Activated T-cell treated with anti-CD3 and anti-CD28 coated beads, Interleukin-2, amount 50 U/mL, for 24 hours (primary cell): ENCODE data around the gene C5orf58.
"Not testable (repeated sequence)": the region's sequence is repeated elsewhere in the genome, so short reads cannot be mapped to it uniquely, and the experiment has no call there.

Source experiments
- DNase-seq: peaks from one replicate; pipeline ENCODE4 v3.0.0-alpha.2; 2020
- H3K27ac Mint-ChIP-seq: 2 replicates; pipeline ENCODE4 v1.8.0; 2020; ENCODE audit warnings: mild to moderate bottlenecking, mixed read lengths
- H3K27me3 Mint-ChIP-seq: 2 replicates; pipeline ENCODE4 v1.8.0; 2020; ENCODE audit warnings: mixed read lengths
- H3K36me3 Mint-ChIP-seq: 2 replicates; pipeline ENCODE4 v1.8.0; 2020; ENCODE audit warnings: low read depth, mixed read lengths
- H3K4me1 Mint-ChIP-seq: 2 replicates; pipeline ENCODE4 v1.8.0; 2020; ENCODE audit warnings: low read depth, mixed read lengths
- H3K4me3 Mint-ChIP-seq: 2 replicates; pipeline ENCODE4 v1.8.0; 2020; ENCODE audit warnings: mild to moderate bottlenecking, moderate library complexity, mixed read lengths
- H3K9me3 Mint-ChIP-seq: 2 replicates; pipeline ENCODE4 v1.8.0; 2020; ENCODE audit warnings: mixed read lengths

C5orf58 gene

DNA sequence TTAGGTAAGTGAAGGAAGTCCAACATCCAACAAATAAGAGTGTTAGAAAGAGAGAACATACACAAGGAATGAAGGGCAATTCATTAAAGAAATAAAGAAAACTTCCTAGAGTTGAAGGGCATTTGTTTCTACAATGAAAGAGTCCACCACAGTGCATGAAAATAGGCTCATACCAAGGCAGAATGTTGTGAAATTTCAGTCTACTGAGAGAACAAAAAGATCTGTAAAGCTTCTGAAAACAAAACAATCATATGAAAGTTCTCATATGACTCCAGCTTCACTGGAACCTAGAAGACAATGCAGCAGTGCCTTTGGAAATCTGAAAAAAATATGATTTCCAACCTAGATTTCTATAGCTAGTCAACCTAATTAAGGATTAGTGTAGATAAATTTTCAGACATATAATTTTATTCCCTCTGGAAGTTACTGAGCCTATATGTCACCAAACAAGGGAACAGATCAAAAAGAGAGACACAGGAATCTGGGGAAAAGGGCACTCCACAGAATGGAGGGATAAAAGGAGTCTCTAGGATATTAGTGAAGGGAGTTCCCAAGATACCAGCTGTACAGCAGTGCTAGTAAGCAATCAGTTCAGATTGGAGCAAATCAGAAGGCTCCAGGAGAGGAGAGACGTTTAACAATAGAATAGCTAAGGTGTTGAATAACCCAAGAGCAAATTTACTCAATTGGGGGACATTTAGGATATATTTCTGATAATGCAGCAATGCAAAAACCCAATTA is 5.8 kb downstream of the C5orf58 start:
- H3K4me3 Mint-ChIP-seq, result no peak overlapping the region
- peaks cover 5% of the 10 kb centered on the region for H3K36me3 Mint-ChIP-seq
- H3K27ac Mint-ChIP-seq, result no peak overlapping the region
- H3K9me3 Mint-ChIP-seq, result no peaks in the 10 kb centered on the region
- DNase-seq, result no peak
- H3K27me3 Mint-ChIP-seq, result no peaks in the 10 kb centered on the region
- H3K4me1 Mint-ChIP-seq, result peaks cover 10% of the 10 kb centered on the region

DNA sequence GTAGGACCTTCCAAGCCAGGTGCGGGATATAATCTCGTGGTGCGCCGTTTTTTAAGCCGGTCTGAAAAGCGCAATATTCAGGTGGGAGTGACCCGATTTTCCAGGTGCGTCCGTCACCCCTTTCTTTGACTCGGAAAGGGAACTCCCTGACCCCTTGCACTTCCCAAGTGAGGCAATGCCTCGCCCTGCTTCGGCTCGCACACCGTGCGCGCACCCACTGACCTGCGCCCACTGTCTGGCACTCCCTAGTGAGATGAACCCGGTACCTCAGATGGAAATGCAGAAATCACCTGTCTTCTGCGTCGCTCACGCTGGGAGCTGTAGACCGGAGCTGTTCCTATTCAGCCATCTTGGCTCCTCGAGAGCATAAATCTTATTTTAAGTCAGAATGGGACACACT is 12.7 kb downstream of the C5orf58 start:
- H3K27ac Mint-ChIP-seq, DNase-seq: not testable (repeated sequence)
- H3K9me3 Mint-ChIP-seq, result peaks cover 12% of the 10 kb centered on the region

DNA sequence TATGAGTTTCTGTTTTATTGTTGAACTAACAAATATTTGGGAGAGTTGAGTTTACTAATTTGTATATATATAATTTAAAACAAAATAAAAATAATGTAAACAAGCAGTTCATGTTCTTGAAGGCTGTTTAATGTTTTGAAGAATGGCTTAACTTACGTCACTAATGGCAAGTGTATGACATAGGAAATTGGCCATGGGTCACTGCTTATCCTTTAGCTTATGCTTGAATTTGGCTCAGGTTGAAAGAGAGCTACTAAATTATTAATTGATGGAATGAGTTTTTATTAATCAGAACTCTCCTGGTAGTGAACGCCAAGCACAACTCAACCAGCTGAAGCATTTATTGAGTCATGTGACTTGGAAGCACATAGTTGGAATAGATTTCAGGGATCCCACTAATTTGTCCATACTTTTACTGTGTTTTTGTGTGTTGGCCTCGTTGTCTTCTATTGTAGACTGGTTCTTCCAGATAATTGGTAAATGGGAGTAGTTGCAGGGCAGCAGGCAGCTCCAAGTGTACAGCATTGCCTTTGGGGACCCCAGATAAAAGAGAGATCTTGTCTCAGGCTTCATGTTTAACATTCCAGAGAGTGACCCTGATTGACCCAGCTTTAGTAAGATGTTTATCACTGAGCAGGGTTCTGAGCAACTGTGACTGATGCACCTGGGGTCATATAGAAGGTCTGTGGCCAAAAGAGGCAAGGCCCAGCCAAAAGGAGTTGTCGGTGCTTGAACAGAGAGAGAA is 13.5 kb downstream of the C5orf58 start:
- DNase-seq, result no peak
- H3K36me3 Mint-ChIP-seq, result peaks cover 62% of the 10 kb centered on the region
- no peak overlapping the region for H3K4me3 Mint-ChIP-seq
- no peaks in the 10 kb centered on the region for H3K27me3 Mint-ChIP-seq
- H3K4me1 Mint-ChIP-seq, result peaks cover 28% of the 10 kb centered on the region
- no peak overlapping the region for H3K27ac Mint-ChIP-seq
- H3K9me3 Mint-ChIP-seq, result peaks cover 12% of the 10 kb centered on the region

More for the DNA sequence above, 12.7 kb downstream of the C5orf58 start:
- Mint-ChIP-seq H3K36me3 (peaks cover 54% of the 10 kb centered on the region), H3K4me1 (peaks cover 20% of the 10 kb centered on the region)
- H3K4me3 Mint-ChIP-seq, H3K27me3 Mint-ChIP-seq: not testable (repeated sequence)

DNA sequence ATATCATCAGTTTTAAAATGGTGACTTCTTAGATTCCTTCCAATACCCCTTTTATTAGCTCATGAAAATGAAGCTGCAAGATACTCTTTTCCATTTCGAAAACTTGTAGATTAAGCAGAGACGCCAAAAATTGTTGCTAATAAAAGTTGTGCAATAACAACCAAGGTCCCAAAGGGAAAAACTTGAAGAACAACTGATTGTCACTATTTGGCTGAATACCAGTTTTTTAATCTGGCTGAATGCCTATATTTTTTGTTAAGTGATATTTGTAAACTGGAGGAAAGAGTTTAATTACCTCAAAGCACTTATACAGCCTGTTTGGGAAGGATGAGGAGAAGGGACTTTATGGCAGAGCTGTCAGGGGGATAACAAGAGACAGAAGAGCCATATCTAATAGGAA is 14.6 kb downstream of the C5orf58 start:
- Mint-ChIP-seq H3K27me3 (no peaks in the 10 kb centered on the region), H3K9me3 (peaks cover 12% of the 10 kb centered on the region), H3K4me3 (no peak overlapping the region), H3K36me3 (peaks cover 73% of the 10 kb centered on the region), H3K27ac (peak overlapping the region; percentile 24), H3K4me1 (peaks cover 38% of the 10 kb centered on the region)
- no peak for DNase-seq

DNA sequence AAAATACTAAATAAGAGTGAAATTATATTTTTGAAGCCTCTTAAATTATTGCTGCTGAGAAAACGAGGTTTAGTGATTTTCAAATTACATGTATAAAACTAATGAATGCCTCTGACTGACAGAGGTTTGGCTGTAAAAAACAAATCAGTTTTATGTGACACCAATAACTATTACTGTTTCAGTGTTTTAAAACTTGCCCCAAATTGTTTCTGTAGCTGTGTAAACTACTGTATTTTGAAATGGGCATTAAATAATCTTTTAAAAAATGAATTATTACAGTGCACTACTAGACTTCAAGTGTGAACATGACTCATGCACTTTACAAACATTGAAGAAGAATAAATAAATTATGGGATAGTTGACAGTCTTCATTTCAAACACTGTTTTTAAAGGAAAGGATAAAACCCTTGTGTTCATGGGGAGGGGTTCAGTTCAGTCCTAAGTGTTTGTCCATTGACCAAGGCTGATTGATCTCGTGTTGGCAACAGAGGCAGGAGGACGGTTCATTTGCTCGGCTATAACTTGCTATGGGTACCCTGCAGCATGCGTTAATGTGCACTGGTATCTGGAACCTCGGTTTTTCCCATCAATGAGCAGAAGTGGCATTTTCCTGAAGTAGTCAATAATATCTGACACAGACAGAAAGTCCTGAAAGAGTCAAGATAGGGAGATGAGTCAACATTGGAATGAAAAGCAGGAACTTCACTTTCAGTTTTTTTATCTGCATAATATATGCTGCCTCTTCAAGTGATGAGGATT is 15.6 kb downstream of the C5orf58 start:
- peaks cover 83% of the 10 kb centered on the region for H3K36me3 Mint-ChIP-seq
- H3K27me3 Mint-ChIP-seq, result no peaks in the 10 kb centered on the region
- no peak for DNase-seq
- H3K27ac Mint-ChIP-seq, result peak overlapping the region; percentile 86
- peaks cover 12% of the 10 kb centered on the region for H3K9me3 Mint-ChIP-seq
- H3K4me1 Mint-ChIP-seq, result peaks cover 47% of the 10 kb centered on the region
- H3K4me3 Mint-ChIP-seq, result no peak overlapping the region

DNA sequence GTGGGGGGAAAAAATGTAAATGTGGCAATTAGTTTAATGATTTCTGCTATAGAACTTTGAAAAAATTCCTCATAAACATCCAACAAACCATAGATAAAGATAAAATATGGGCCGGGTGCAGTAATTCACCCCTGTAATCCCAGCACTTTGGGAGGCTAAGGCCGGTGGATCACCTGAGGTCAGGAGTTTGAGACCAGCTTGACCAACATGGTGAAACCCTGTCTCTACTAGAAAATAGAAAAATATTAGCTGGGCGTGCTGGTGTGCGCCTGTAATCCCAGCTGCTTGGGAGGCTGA is 16.1 kb downstream of the C5orf58 start:
- DNase-seq, H3K4me3 Mint-ChIP-seq, H3K27me3 Mint-ChIP-seq: not testable (repeated sequence)
- Mint-ChIP-seq H3K36me3 (peaks cover 88% of the 10 kb centered on the region), H3K27ac (peak overlapping the region; percentile 86), H3K9me3 (peaks cover 12% of the 10 kb centered on the region), H3K4me1 (peaks cover 52% of the 10 kb centered on the region)

DNA sequence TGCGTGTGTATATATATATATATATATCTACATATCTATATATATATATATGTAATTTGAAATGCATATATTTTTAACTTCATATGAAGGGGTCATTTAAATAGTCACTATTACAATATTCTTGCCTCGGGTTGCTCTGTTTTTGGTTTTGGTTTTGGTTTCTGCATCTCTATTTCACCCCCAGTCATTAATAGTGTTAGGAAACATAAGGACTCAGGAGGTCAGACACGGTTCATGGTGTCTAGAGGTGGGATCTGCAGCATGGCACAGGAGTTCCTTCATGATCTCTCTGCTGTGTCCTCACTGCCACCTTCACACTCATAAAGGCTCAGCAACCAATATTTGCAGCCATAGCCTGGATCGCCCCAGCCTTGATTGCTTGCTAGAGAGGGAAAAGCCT is 16.6 kb downstream of the C5orf58 start:
- Mint-ChIP-seq H3K4me3 (no peak overlapping the region), H3K27ac (peak overlapping the region; percentile 48), H3K36me3 (peaks cover 93% of the 10 kb centered on the region), H3K4me1 (peaks cover 57% of the 10 kb centered on the region), H3K27me3 (no peaks in the 10 kb centered on the region), H3K9me3 (peaks cover 12% of the 10 kb centered on the region)
- no peak for DNase-seq

DNA sequence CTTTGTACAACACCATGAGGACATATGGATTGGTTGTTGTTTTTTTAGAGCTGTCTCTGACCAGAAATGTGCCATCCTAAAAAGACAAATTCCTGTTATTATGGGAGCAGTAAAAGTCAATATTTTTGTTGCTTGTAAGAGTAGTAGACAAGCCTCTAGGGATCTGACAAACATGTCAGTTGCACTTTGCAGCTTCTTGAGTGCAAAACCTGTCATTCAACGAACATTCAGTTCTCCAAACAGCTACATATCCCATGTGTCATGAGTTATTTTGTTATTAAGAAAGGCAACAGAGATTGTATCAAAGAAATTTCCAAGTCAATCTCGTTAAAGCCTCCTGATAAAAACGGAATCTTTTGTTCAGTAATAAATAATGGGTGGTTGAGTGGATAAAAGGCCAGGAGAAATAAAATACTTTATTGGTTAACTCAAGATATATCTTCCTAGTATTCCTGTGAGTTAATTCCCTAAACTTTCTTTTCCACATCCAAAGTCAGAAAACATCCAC is 18.1 kb downstream of the C5orf58 start:
- peaks cover 7% of the 10 kb centered on the region for H3K9me3 Mint-ChIP-seq
- no peaks in the 10 kb centered on the region for H3K27me3 Mint-ChIP-seq
- H3K36me3 Mint-ChIP-seq, result peaks cover 98% of the 10 kb centered on the region
- H3K4me1 Mint-ChIP-seq, result peaks cover 70% of the 10 kb centered on the region
- DNase-seq, result no peak
- H3K4me3 Mint-ChIP-seq, result no peak overlapping the region
- peak overlapping the region; percentile 53 for H3K27ac Mint-ChIP-seq

DNA sequence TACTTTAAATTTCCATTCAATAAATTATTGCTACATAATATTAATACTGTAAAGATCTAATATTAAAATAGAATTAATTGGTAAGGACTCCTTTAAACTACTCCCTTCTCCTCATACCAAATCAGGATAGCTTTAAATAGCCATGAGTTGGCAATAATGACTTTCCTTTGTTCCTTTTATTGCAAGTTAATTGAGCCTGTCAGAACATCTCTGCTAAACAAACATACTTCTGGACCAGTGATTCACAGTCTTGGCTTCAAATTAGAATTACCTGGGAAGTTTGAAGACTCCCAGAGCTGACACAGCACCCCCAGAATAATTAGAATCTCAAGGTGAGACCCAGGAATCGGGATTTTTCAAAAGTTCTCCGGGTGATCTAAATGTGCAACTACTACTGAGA is 18.7 kb downstream of the C5orf58 start:
- Mint-ChIP-seq H3K9me3 (peaks cover 2% of the 10 kb centered on the region), H3K4me3 (no peak overlapping the region), H3K4me1 (peaks cover 72% of the 10 kb centered on the region), H3K36me3 (peaks cover 98% of the 10 kb centered on the region), H3K27ac (peak overlapping the region; percentile 82), H3K27me3 (no peaks in the 10 kb centered on the region)
- DNase-seq, result no peak

DNA sequence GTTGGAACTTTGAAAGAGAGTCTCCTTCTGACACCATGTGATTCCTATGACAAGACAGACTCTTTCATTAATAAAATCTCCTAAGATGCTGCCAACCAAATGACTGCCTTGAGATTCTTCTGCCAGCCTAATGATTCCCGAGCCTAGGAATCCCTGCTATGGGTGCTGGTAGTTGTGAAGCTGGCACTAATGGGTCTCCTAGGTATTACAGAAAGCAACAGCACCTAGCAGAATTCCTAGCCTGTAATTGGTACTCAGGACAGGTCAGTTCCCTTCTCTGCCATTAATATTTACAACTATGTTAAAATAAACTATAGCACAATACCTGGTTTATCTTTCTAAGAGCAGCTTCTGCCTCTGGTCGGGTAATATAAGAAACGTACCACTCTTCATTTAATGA is 19.3 kb downstream of the C5orf58 start:
- H3K4me1 Mint-ChIP-seq, result peaks cover 74% of the 10 kb centered on the region
- no peaks in the 10 kb centered on the region for H3K27me3 Mint-ChIP-seq
- H3K9me3 Mint-ChIP-seq, result no peaks in the 10 kb centered on the region
- peaks cover 98% of the 10 kb centered on the region for H3K36me3 Mint-ChIP-seq
- peak overlapping the region; percentile 82 for H3K27ac Mint-ChIP-seq
- no peak for DNase-seq
- H3K4me3 Mint-ChIP-seq, result no peak overlapping the region

DNA sequence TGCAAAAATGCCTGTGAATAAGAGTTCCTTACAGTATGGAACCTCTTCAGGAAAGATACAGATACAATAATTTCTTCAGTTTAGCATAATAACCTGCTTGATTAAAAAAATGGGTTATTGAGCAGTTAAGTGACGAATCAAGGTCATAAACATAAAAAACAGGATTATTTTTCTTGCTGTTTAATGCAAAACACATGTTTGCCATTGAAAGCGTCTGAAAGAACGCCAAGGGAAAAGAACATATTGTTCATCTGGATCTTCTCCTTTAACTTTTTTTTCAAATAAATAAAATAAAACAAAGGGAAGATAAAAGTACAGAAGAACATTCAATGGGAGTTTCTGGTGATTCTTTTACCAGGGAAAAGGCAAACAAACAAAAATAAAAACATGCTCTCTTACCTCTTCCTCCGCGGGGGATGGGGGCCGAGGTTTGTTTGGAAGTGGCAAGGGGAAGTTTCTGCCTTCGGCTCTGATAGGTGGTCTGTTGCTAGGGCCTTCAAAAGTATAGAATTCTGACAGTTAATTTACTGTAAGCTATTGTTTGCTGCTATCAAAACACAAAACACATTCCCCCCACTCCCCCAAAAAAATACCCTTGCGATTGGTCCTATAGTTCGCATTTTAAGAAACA is 20.1 kb downstream of the C5orf58 start:
- H3K4me1 Mint-ChIP-seq, result peaks cover 75% of the 10 kb centered on the region
- no peaks in the 10 kb centered on the region for H3K9me3 Mint-ChIP-seq
- H3K4me3 Mint-ChIP-seq, result no peak overlapping the region
- DNase-seq, result no peak
- peaks cover 98% of the 10 kb centered on the region for H3K36me3 Mint-ChIP-seq
- no peaks in the 10 kb centered on the region for H3K27me3 Mint-ChIP-seq
- H3K27ac Mint-ChIP-seq, result peak overlapping the region; percentile 82

DNA sequence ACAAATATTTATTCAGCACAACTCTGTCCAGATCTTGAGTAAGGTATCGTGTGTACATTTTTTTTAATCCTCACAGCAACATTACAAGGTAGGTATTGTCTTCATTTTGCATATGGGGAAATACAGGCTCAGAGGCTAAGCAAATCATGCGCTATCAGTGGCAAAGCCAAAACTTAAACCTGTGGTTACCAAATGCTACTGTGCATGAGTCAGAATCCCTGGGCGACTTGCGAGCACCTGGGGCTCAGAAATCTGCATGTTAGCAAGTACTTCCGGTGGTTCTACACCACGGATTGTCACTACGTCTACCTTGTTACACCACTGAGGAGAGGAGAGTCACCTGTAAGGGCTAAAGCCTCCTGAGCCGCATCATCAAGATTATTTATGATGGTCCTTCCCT is 21.3 kb downstream of the C5orf58 start:
- Mint-ChIP-seq H3K4me1 (peaks cover 74% of the 10 kb centered on the region), H3K36me3 (peaks cover 98% of the 10 kb centered on the region), H3K9me3 (no peaks in the 10 kb centered on the region), H3K4me3 (no peak overlapping the region), H3K27me3 (no peaks in the 10 kb centered on the region), H3K27ac (peak overlapping the region; percentile 64)
- DNase-seq, result no peak

DNA sequence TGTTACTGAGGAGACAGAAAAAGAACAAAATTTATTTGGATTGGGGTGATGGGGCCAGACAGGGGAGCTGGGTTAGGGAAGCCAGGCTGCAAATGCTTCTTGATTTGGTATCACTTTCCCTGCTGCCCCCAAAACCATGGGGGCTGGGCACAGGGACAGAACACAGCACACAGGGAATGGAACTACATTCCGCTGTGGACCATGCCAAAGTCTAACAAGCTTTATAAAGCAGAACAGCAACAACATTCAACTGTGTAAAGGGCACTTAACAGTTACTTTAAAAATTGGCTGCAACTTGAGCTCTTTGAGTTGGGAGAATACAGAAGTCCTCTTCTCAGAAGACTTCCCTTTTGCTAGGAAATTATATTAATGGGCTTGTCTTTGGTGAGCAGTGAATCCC is 23.8 kb downstream of the C5orf58 start:
- Mint-ChIP-seq H3K36me3 (peaks cover 100% of the 10 kb centered on the region), H3K4me3 (no peak overlapping the region), H3K9me3 (no peaks in the 10 kb centered on the region), H3K4me1 (peaks cover 72% of the 10 kb centered on the region), H3K27me3 (no peaks in the 10 kb centered on the region), H3K27ac (peak overlapping the region; percentile 74)
- no peak for DNase-seq

DNA sequence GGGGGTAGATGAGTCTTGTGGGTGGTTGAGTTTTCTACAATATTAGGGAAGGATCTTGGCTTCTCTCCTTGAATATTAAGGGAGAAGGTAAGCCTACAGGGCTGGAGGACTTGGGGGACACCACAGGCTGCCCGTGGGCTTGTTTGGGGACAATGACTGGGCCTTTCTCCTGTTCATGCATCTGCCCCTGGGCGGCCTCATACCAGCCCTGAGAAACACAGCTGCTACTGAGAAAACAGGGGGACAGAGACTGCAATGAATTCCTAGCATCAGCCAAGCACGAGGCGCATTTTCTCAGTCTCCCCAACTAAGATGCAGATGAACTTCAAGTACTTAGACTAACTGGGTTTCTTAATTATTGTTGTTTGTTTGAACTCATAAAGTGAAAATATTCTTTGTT is 24.6 kb downstream of the C5orf58 start:
- Mint-ChIP-seq H3K27ac (peak overlapping the region; percentile 74), H3K4me3 (no peak overlapping the region), H3K27me3 (no peaks in the 10 kb centered on the region), H3K36me3 (peaks cover 100% of the 10 kb centered on the region), H3K4me1 (peaks cover 72% of the 10 kb centered on the region), H3K9me3 (no peaks in the 10 kb centered on the region)
- DNase-seq, result no peak
